OCI-LY7 (cell line): ENCODE data around the gene RBM42. TPM values are rescaled to one million over a fixed set of nuclear protein-coding genes. Genes with fewer than 3 reads are reported as not detected.
A peak's percentile ranks its signal among the peaks of the same experiment; 100 is the strongest.
"Not testable (repeated sequence)": the region's sequence is repeated elsewhere in the genome, so short reads cannot be mapped to it uniquely, and the experiment has no call there.

Experiments used
- BruUV-seq: library from RNA; stranded (reverse); fragments of 400-500 nt; replicated peaks from 2 replicates; lab custom pipeline; 2021; lab: Mats Ljungman, UMichigan
- CTCF ChIA-PET: fragments of 300-600 bp; sonication (Branson Sonifier 250); formaldehyde crosslinking; loops from one replicate; lab custom pipeline; 2022; ENCODE audit warnings: antibody characterized with exemption; ENCODE audit not compliant: unreplicated experiment; lab: Charles Lee
- POLR2A ChIA-PET: fragments of 300-600 bp; sonication (Branson Sonifier 250); formaldehyde crosslinking; loops from one replicate; lab custom pipeline; 2022; ENCODE audit warnings: antibody characterized with exemption; lab: Charles Lee
- DNase-seq: peaks from one replicate; pipeline ENCODE4 v3.0.0-alpha.2; 2015; ENCODE audit warnings: low spot score
- H2AFZ ChIP-seq: fragments of 200-600 bp; sonication (generic), shearing (Covaris generic); 2 replicates; pipeline ENCODE4 v1.6.1; 2014; ENCODE audit warnings: mild to moderate bottlenecking, antibody characterized with exemption, low read length, moderate library complexity
- H3K27ac ChIP-seq: fragments of 200-600 bp; sonication (generic); 2 replicates; pipeline ENCODE4 v1.5.1; 2014; ENCODE audit warnings: mixed run types, low read depth, mild to moderate bottlenecking, moderate library complexity, low read length, inconsistent platforms; ENCODE audit not compliant: poor library complexity, severe bottlenecking
- H3K36me3 ChIP-seq: fragments of 200-600 bp; sonication (generic); 2 replicates; pipeline ENCODE4 v1.6.1; 2014; ENCODE audit warnings: mild to moderate bottlenecking, antibody characterized with exemption, low read length, moderate library complexity, mixed read lengths; ENCODE audit not compliant: insufficient read depth
- H3K4me1 ChIP-seq: fragments of 200-600 bp; sonication (generic); 2 replicates; pipeline ENCODE4 v1.5.1; 2014; ENCODE audit warnings: mild to moderate bottlenecking, low read length; ENCODE audit not compliant: insufficient read depth, poor library complexity, severe bottlenecking
- H3K4me2 ChIP-seq: fragments of 200-600 bp; sonication (generic); 2 replicates; pipeline ENCODE4 v1.6.1; 2014; ENCODE audit warnings: mild to moderate bottlenecking, low read length
- H3K4me3 ChIP-seq: fragments of 200-600 bp; sonication (generic); 2 replicates; pipeline ENCODE4 v1.5.1; 2014; ENCODE audit warnings: mild to moderate bottlenecking, low read depth, low read length; ENCODE audit not compliant: poor library complexity, severe bottlenecking
- H3K79me2 ChIP-seq: fragments of 200-600 bp; sonication (generic); 2 replicates; pipeline ENCODE4 v1.6.1; 2016; ENCODE audit warnings: low read depth, mild to moderate bottlenecking, low read length, moderate library complexity, mixed read lengths; ENCODE audit not compliant: insufficient read depth
- H3K9me2 ChIP-seq: fragments of 200-600 bp; sonication (generic); 2 replicates; pipeline ENCODE4 v1.6.1; 2016; ENCODE audit warnings: mild to moderate bottlenecking, low read length, mixed read lengths; ENCODE audit not compliant: insufficient read depth
- H3K9me3 ChIP-seq: fragments of 200-600 bp; sonication (generic); 2 replicates; pipeline ENCODE4 v1.6.1; 2014; ENCODE audit warnings: mild to moderate bottlenecking, mixed run types, low read length, mixed read lengths
- H4K20me1 ChIP-seq: fragments of 200-600 bp; sonication (generic); 2 replicates; pipeline ENCODE4 v1.6.1; 2014; ENCODE audit warnings: mild to moderate bottlenecking, antibody characterized with exemption, low read length, moderate library complexity, mixed read lengths; ENCODE audit not compliant: insufficient read depth
- CTCF ChIP-seq: fragments of 200-600 bp; sonication (generic); conservative IDR thresholded peaks from 2 replicates; pipeline ENCODE4 v1.5.1; 2014; ENCODE audit warnings: mild to moderate bottlenecking, antibody characterized with exemption, low read length, moderate library complexity, mixed read lengths
- EZH2phosphoT487 ChIP-seq: fragments of 200-600 bp; sonication (generic); IDR thresholded peaks from 2 replicates; pipeline ENCODE4 v1.6.1; 2018; ENCODE audit warnings: low read depth, borderline replicate concordance, mild to moderate bottlenecking, mixed run types, antibody characterized with exemption, low read length, moderate library complexity, mixed read lengths
- intact Hi-C: fragments of 100-400 bp; cut with micrococcal nuclease; formaldehyde crosslinking; loops from one replicate; pipeline ENCODE4 v1.10.0; 2022; ENCODE audit not compliant: unreplicated experiment
- total RNA-seq, 2 experiments: library from RNA; depleted of rRNA in 1 of 2; stranded (reverse); fragments of >200 nt in 1 of 2; shearing (Covaris generic) in 1 of 2; gene quantifications; 2 replicates each; pipeline ENCODE4 v1.2.3, GENCODE V29; 2014 to 2022

The RBM42 gene
- total RNA-seq, 2 experiments from 2014 or later: 62.0 to 115 TPM

- H3K36me3 ChIP-seq: peaks cover 47% of the 10 kb centered on the region
- no peaks in the 10 kb centered on the region for H3K9me2 ChIP-seq
- H3K9me3 ChIP-seq: no peaks in the 10 kb centered on the region
- BruUV-seq: no TSS peak
- peaks cover 33% of the 10 kb centered on the region for H3K79me2 ChIP-seq
- no peak overlapping the region for H2AFZ ChIP-seq
- no peak overlapping the region for H3K4me3 ChIP-seq
- intact Hi-C loops: no loop called here
- H3K4me1 ChIP-seq: peaks cover 16% of the 10 kb centered on the region
- no peak for DNase-seq
- 0 out of 2 replicates have a peak, but pooled peaks cover 5% of the 10 kb centered on the region for H4K20me1 ChIP-seq
- H3K4me2 ChIP-seq: peak overlapping the region; percentile 84; the same call in 1 of the 2 replicates
- no peak for TF ChIP-seq EZH2phosphoT487
- no peak for TF ChIP-seq CTCF
- H3K27ac ChIP-seq: no peak overlapping the region
- ChIA-PET CTCF (no interaction called here), POLR2A (no interaction called here)
These were observed 21.7 kb downstream of the RBM42 start for GRCh38 chr19:35650581-35650980.

GRCh38 chr19:35654828-35655227 lies 26.0 kb downstream of the RBM42 start:
- H3K4me3 ChIP-seq, H4K20me1 ChIP-seq, H2AFZ ChIP-seq, intact Hi-C loops, H3K9me3 ChIP-seq, DNase-seq, H3K9me2 ChIP-seq, CTCF ChIA-PET, H3K4me1 ChIP-seq, BruUV-seq, H3K4me2 ChIP-seq, H3K27ac ChIP-seq: not testable (repeated sequence)
- Histone ChIP-seq H3K79me2 (peaks cover 16% of the 10 kb centered on the region), H3K36me3 (peaks cover 82% of the 10 kb centered on the region)
- POLR2A ChIA-PET: interaction anchor here (1.0 kb wide), 1 partner anchor 11 kb away, joined by 3 read pairs; no protein-coding TSS in a partner anchor

GRCh38 chr19:35655600-35655999 lies 26.8 kb downstream of the RBM42 start:
- no peak for DNase-seq
- Histone ChIP-seq H3K4me3 (no peak overlapping the region), H3K79me2 (peaks cover 8% of the 10 kb centered on the region), H4K20me1 (no peaks in the 10 kb centered on the region), H3K4me1 (peaks cover 2% of the 10 kb centered on the region), H2AFZ (no peak overlapping the region), H3K9me2 (no peaks in the 10 kb centered on the region), H3K4me2 (no peak overlapping the region), H3K27ac (no peak overlapping the region), H3K36me3 (peaks cover 81% of the 10 kb centered on the region), H3K9me3 (no peaks in the 10 kb centered on the region)
- BruUV-seq: no TSS peak
- ChIA-PET CTCF (interaction anchor here (0.7 kb wide), 1 partner anchor 164 kb away, joined by 3 read pairs; no protein-coding TSS in a partner anchor), POLR2A (interaction anchor here (0.7 to 2.9 kb wide), 2 partner anchors 7 to 1068 kb away, joined by 4 to 7 read pairs; partner anchors contain the start of gene COX6B1)
- TF ChIP-seq CTCF (no peak), EZH2phosphoT487 (no peak)
- intact Hi-C loops: no loop called here
